GM21367 (cell line): ENCODE results near the gene BTN3A1.
A peak's percentile ranks its signal among the peaks of the same experiment; 100 is the strongest.
"Not testable (repeated sequence)": the region's sequence is repeated elsewhere in the genome, so short reads cannot be mapped to it uniquely, and the experiment has no call there.

Source experiments
- ATAC-seq: cut with Tn5 transposase; IDR thresholded peaks from one replicate; pipeline ENCODE4 v1.9.1; 2021; ENCODE audit not compliant: unreplicated experiment

The BTN3A1 gene

DNA sequence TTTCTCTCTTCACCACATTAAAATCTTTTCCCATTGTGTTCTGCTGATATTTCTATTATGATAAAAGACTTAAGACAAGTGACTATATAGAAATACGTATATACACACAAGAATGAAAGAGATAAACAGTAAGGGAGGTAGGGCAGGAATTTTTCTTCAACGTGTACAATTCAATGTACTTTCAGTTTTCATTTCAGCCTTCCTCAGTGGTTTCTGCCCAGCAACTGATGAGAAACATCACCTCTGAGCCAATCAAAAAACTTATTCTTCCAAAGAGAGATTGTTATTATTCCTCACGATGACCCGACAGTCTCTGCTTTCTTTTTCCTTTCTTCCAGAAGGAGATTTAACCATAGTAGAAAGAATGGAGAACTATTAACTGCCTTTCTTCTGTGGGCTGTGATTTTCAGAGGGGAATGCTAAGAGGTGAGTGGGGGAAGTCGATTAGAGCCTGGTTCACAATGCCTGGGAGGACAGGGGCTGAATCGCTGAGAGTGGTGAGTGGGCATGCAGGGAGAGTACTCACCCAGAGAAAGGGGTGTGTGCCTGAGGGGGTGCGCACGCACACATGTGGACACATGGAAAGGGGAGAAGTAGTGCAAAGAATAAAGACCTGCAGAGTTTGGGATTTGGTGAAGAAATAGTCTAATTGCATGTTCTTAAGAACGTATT is at the start of gene BTN3A1:
TSS of gene BTN3A1 (plus strand) at position 289 of the 672 bp plus-strand sequence. CDS start 3,289 bp downstream, outside the sequence.
- ATAC-seq: peak; percentile 82

- no peak for ATAC-seq
Observed at GRCh38 chr6:26352315-26352714, 49.8 kb upstream of the BTN3A1 start.

- ATAC-seq: no peak
Observed at GRCh38 chr6:26354162-26354561, 47.9 kb upstream of the BTN3A1 start.

DNA sequence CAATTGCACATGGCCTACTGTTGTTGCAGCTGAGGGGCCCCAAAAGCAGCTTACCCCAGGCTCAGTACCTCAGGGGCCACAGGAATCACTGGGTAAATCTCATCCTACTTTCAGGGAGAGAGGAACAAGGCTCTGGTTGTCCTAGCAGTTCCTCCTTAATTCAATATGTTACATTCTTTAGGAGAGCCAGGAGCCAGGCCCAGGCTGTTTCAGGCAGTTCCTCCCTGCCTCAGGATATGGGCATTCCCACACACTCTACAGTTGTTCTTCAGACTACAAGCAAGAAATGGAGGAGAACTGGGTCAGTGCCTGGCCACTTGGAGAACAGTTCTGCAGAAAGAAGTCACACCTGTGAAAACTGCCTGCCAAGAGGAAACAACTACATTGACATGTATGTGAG is 46.7 kb upstream of the BTN3A1 start:
- no peak for ATAC-seq

DNA sequence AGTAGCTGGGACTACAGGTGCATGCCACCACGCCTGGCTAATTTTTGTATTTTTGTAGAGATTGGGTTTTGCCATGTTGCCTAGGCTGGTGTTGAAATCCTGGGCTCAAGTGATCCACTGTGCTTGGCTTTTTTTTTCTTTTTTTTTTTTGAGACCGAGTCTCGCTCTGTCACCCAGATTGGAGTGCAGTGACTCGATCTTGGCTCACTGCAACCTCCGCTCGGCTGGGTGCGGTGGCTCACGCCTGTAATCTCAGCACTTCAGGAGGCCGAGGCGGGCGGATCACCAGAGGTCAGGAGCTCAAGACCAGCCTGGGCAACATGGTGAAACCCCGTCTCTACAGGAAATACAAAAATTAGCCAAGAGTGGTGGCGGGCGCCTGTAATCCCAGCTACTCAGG is 44.5 kb upstream of the BTN3A1 start:
- not testable (repeated sequence) for ATAC-seq

GRCh38 chr6:26358511-26358981 is 43.5 kb upstream of the BTN3A1 start:
- ATAC-seq: peak; percentile 43

GRCh38 chr6:26359765-26360164 is 42.3 kb upstream of the BTN3A1 start:
- no peak for ATAC-seq

DNA sequence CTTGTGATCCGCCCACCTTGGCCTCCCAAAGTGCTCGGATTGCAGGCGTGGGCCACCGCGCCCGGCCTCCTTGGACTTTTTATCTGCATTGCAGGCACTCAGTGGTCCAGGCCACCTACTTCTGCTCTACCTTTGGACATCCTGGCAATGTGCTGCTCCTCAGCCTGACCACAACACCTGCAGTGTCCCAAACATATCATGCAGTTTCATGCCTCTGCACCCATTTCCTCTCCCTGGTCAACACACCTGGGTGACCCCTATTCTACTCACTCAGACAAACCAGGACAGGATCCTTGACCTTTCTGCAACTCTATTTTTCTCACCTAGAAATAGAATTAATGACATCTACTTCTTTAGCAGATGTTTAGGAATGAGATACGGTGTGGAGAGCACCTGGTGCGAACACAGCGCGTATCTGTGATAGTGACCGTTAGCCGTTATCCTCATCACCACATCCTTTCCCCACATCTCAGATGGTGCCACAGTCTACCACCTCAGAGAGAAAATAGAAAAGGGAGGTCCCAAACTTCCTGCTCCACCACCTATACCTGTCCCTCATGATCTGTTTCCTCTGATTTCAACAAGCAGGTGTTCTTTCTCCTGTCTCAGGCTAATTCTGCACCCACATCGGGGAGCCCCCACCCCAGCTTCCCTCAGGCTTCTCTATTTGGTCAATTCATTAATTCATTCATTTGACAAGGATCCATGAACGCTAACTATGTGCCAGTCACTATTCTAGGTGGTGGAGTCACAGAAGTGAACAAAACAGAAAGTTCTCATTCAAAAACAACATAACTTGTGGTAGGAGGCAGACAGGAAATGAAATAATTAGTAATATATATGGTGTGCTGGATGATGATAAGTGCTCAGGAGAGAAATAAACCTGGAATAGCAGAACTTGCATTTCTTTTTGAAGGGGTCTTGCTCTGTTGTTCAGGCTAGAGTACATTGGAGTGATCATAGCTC is 41.3 kb upstream of the BTN3A1 start:
- ATAC-seq: no peak

- ATAC-seq: no peak
Observed at GRCh38 chr6:26361544-26361943, 40.5 kb upstream of the BTN3A1 start.

DNA sequence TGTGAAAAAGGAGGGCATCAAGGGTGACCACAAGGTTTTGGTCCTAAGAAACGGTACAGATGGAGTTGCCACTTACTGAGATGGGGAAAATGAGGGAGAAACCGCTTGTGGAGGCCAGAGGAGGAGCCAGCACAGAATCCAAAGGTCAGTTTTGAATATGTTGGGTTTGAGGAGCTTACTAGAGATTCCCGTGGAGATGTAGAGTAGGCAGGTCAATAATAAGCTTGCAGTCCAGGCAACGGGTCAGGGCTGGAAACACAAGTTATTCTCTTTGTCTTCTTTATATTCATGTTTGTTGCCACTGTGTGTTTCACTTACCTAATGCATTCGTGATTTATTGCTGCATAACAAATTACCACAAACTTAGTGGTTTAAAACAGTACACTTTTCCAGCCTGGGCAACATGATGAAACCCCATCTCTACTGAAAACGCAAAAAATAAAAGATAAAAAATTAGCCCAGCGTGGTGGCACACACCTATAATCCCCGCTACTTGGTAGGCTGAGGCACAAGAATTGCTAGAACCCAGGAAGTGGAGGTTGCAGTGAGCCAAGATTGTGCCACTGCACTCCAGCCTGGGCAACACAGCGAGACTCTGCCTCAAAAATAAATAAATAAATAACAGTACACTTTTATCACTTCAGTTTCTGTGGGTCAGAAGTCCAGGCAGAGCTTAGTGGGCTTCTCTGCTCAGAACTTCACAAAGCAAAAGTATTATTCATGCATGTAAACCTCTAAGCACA is 39.8 kb upstream of the BTN3A1 start:
- no peak for ATAC-seq

- no peak for ATAC-seq
Observed at GRCh38 chr6:26362836-26363220, 39.2 kb upstream of the BTN3A1 start.

DNA sequence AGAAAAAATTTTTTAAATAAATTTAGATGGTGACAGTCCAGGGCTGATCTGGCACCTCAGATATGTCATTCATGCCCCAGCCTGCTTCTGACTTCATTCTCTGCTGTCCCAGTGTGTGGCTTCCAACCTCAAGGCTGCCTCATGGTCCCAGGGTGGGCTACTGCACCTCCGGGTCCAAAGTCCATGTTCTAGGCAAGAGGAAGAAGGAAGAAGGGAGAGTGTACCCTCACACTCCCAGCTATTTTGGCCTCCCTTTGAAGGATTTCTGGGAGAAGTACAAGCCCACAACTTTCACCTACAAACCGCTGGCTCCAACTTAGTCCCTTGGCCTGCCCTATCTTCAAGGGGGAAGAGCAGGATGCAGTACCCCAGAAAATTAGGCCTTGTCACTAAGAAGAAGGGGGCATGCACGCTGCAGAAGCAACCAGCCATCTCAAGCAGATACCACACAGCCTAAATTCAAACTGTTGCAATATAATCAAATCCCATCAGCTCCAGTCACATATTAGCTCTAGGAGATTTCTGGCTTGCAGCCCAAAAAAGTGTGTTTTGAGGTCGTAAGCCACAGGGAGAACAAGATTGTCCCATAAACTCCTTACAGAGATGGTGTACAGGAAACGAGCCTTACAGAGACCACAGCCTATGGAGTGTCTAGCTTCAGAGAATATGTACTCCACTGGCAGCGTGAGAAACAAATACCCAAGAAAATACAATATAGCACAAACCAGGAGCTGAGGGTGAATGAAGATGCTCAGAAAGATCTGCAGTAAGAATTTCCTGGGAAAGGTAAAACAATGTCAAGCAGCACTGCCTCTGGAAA is 38.0 kb upstream of the BTN3A1 start:
- ATAC-seq: no peak

DNA sequence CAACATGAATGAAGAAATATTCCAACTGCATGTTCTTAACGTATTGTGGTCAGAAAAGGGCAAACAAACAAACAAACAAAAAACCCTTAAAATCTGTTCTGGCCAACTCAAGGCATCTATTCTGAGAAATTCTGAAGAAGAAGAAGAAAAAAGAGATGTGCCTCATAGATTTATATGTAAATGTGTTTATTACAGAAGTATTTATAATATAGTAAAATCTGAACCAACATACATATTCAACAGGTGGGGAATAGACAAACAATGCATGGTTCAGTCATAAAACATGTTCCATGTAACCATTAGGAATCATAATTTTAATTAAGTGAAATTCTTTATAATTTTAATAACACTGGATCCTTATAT is 36.5 kb upstream of the BTN3A1 start:
- ATAC-seq: no peak

DNA sequence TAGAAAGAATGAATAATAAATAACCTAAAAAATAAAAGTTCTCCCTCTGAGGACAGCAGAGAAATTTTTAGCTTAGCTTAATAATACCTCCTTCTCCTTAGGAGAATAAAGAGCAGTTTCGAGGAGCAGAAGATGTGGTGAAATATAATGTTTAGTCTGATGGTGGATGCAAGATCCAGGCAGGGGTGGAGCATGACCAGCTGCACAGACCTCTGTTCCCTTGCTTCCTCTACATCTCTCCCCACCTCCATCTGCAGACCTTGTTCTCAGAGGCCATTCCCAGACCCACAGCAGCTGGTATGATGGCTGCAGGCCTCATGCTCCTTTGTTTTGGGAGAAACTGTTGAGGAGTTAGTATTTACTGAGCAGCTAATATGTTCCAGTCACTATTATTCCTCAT is 35.6 kb upstream of the BTN3A1 start:
- no peak for ATAC-seq

- ATAC-seq: no peak
Observed at GRCh38 chr6:26367114-26367513, 35.0 kb upstream of the BTN3A1 start.

DNA sequence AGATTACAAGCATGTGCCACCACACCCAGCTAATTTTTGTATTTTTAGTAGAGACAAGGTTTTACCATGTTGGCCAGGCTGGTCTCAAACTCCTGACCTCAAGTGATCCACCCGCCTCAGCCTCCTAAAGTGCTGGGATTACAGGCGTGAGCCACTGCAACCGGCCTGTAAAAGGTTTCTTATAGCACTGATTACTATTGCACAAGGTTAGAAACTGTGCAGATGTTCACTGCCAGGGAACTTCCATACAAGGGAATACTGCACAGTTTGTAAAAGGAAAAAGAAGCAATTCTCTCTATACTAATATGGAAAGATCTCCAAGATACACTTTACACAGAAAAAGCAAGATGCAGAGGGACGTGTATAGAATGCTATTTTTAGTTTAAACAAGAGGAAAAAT is 30.3 kb upstream of the BTN3A1 start:
- not testable (repeated sequence) for ATAC-seq

DNA sequence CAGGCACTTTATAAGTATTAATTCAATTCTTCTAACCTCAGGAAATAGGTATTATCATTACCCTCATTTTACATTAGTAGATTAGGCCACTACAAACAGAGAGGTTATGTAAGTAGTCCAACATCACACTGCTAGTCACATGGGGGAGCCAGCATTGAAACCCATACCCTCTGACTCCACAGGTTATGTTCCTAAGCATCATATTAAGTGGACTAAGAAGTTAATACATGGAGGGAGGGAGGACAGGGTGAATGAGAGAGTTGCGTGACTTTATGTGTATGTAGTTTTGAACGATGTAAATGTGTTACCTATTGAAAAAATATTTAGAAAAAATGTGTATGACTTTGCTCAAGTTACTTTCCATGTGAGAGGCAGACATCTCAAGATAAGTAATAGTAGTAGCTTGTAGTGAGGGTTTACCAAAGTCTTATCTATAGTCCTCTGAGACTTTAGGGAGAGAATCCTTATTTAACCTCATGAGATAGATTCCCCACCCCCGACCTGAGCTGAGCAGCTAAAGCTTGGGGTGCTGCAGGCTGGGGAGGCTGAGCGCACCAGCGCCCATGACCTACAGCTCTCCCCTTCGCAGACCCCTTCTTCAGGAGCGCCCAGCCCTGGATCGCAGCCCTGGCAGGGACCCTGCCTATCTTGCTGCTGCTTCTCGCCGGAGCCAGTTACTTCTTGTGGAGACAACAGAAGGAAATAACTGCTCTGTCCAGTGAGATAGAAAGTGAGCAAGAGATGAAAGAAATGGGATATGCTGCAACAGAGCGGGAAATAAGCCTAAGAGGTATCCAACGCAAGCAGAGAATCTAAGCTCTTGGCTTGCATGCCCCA is 29.5 kb upstream of the BTN3A1 start:
- no peak for ATAC-seq

- no peak for ATAC-seq
Observed at GRCh38 chr6:26375270-26375669, 26.8 kb upstream of the BTN3A1 start.

DNA sequence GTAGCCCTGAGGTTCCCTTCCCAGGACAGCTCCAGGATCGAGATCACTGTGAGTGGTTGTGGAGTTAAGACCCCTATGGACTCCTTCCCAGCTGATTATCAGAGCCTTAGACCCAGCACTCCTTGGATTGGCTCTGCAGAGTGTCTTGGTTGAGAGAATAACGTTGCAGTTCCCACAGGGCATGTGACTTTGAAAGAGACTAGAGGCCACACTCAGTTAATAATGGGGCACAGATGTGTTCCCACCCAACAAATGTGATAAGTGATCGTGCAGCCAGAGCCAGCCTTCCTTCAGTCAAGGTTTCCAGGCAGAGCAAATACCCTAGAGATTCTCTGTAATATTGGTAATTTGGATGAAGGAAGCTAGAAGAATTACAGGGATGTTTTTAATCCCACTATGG is 24.4 kb upstream of the BTN3A1 start:
- ATAC-seq: no peak

DNA sequence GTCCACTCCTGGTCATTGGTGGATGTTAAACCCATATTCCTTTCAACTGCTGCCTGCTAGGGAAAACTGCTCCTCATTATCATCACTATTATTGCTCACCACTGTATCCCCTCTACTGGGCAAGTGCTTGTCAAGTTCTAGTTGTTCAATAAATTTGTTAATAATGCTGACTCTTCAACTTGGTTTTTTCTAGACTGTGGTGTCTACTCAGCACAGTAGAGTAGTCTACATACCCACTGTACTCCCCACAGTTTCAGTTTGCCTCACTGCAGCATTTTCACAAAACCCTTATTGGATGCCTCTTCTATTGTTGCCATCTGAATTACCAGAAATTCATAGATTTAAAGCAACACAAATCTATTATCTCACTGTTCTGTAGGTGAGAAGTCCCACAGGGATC is 23.9 kb upstream of the BTN3A1 start:
- ATAC-seq: not testable (repeated sequence)
